GM18499 (cell line): ENCODE results near the gene BLVRB.
"Not testable (repeated sequence)": the region's sequence is repeated elsewhere in the genome, so short reads cannot be mapped to it uniquely, and the experiment has no call there.

ENCODE experiments used
- ATAC-seq: cut with Tn5 transposase; IDR thresholded peaks from one replicate; pipeline ENCODE4 v1.9.1; 2021; ENCODE audit warnings: moderate number of reproducible peaks; ENCODE audit not compliant: insufficient read depth, unreplicated experiment

BLVRB gene

GRCh38 chr19:40411958-40412499 lies 53.5 kb downstream of the BLVRB start:
- ATAC-seq: no peak

DNA sequence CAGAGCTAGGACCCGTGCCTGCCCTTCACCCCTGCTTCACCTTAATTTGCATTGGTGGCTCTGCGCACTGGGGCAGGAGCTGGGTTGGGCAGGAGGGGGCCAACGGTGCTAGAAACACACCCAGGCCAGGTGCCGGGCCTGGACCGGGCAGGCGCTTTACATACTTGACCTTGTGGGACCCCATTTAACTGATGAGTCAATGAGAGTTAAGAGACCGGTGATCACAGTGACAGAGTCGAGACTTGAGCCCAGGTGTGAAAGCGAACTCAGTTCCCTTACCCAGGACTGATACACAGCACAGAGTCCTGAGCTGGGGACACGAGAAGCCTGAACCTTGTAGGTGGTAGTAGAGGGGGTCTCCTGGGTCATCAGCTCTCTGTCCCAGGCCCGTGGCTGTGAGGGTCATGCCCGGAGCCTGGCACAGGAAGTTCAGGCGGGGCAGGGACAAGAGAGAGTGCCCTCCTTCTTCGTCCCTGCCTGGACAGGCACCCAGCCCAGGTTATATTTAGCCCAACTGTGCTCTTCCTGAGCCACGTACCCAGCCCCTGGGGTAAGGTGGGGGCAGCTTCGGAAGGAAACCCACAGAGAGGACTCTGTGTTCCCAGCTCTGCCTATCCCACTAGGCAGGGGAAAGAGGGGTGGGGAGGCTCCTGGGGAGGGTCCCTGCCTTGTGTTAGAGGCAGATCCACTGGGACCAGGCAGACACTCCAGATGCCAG lies 54.3 kb downstream of the BLVRB start:
- no peak for ATAC-seq

- ATAC-seq: no peak
Observed at GRCh38 chr19:40410030-40410389, 55.5 kb downstream of the BLVRB start.

DNA sequence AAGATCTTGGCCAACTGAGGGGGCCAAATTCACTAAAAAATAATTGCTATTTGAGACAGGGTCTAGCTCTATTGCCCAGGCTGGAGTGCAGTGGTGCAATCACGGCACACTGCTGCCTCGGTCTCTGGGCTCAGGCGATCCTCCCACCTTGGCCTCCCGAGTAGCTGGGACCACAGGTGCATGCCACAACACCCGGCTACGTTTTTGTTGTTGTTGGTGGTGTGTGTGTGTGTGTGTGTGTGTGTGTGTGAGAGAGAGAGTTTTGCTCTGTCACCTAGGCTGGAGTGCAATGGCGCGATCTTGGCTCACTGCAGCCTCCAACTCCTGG lies 57.0 kb downstream of the BLVRB start:
- ATAC-seq: not testable (repeated sequence)

GRCh38 chr19:40407714-40408597 lies 57.6 kb downstream of the BLVRB start:
- ATAC-seq: no peak

DNA sequence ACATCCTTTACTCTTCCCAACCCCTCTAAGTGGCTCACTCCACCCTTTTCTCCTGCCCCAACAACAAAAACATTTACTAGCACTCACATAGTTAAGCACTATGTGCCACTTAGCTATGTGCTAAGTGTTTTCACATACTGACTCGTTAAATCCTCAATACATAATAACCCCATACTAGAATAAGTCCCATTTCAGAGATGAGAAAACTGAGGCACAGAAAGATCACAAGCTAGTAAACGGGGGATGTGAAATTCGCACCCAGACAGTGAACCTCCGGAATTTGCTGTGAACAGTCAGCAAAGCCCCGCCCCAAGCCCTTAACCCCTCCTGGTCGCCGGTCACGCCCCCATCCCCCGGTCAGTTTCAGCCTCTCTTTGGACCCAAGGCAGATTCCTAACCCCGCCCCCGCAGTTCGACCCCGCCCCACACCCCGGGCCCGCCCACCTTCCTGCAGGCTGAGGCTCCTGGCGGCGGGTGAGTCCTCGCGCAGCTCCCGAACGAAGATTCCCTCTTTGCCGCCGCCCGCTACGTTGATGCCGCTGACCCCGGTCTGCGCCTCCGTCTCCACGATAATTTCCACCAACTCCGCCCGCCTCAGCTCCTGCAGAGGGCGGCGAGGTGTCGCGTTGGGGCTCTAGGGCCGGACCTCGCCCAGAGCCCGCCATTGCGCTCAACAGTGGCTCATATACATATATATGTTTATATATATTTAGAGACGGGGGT lies 62.1 kb downstream of the BLVRB start:
- no peak for ATAC-seq

DNA sequence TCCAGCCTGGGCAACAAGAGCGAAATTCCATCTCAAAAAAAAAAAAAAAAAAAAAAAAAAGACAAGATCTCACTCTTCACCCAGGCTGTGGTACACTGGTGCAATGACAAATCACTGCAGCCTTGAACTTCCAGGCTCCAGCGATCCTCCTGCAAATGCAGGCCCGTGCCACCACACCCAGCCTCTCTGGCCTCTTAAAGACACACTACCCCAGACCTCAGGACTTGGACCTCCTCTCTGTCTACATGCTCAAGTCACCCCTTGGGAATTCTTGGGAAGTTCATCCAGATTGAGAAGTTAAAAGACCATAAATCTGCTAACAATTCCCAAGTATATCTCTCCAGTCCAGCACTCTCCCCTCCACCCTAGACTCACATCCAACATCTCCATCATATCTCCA lies 65.0 kb downstream of the BLVRB start:
- ATAC-seq: no peak

DNA sequence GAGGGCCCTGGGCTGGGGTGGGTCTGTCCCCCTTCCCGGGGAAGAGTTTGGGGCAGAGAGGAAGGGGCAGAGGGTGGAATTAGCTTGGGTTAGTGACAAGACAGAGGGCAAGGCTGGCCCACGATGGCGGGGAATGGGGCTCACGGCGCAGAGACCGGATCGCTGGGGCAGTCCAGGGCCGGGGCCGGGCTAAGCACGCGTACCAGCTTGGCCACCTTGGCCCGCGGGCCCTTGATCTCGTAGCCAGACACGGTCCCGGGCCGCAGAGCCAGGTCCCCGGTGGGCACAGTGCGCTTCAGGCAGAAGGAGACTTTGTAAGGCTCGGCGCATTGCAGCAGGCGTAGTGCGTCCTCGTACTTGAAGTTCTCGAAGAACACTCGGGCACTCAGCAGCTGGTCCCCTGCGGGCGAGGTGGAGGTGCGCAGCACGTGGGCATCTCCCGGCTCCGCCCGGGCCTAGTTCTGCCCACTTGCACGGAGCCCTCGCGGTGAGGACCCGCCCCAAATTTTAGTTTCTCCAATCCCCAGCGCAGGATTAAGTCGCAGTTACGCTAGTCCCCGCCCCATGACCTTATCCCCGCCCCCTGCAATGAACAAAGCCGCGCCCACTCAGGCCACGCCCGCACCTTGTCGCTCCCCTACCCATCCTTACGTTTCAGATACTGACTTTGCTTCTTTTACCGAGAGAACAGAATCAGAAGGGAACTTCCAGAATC lies 67.0 kb downstream of the BLVRB start:
- no peak for ATAC-seq
